22Rv1 (cell line): ENCODE data around the gene AQR.

Experiments used
- ZFX ChIP-seq: fragments of 450-650 bp; IDR thresholded peaks from 2 replicates; pipeline ENCODE4 v1.6.1; 2017; ENCODE audit warnings: antibody characterized with exemption, borderline replicate concordance
- TF ChIP-seq, protein P1 (sequence below): fragments of 450-650 bp; IDR thresholded peaks from 2 replicates; pipeline ENCODE4 v1.5.1; 2017; ENCODE audit warnings: mild to moderate bottlenecking

DNA sequence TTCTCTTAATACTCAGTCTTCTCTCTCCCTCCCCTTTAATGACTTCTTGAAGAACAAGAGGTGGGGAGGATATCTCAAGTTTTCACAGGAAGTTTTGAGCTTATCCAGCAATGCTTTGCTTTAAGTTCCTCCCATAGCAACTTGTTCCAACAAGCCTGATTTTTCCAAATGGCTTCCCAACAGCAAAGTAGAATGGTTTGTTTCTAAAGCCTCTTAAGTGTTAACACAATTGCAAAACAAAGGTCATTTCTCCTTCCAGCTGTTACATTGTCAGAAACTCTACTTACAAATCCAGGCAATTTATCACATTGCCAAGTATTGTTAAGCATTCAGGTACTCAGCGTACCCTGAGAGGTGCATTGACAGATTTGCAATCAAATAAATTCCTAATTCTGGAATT lies 25.4 kb upstream of the AQR start:
- TF ChIP-seq, protein P1, sequence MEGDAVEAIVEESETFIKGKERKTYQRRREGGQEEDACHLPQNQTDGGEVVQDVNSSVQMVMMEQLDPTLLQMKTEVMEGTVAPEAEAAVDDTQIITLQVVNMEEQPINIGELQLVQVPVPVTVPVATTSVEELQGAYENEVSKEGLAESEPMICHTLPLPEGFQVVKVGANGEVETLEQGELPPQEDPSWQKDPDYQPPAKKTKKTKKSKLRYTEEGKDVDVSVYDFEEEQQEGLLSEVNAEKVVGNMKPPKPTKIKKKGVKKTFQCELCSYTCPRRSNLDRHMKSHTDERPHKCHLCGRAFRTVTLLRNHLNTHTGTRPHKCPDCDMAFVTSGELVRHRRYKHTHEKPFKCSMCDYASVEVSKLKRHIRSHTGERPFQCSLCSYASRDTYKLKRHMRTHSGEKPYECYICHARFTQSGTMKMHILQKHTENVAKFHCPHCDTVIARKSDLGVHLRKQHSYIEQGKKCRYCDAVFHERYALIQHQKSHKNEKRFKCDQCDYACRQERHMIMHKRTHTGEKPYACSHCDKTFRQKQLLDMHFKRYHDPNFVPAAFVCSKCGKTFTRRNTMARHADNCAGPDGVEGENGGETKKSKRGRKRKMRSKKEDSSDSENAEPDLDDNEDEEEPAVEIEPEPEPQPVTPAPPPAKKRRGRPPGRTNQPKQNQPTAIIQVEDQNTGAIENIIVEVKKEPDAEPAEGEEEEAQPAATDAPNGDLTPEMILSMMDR: no peak
- no peak for TF ChIP-seq ZFX
